Activated CD4-positive, alpha-beta T cell treated with anti-CD3 and anti-CD28 coated beads for 36 hours (primary cell): ENCODE data around the gene POTEM. TPM values are rescaled to one million over a fixed set of nuclear protein-coding genes. Genes with fewer than 3 reads are reported as not detected.
"Not testable (repeated sequence)": the region's sequence is repeated elsewhere in the genome, so short reads cannot be mapped to it uniquely, and the experiment has no call there.

Experiments
- ATAC-seq: fragments of 200-7000 bp; cut with Tn5 transposase; one replicate; pipeline ENCODE4 v1.10.0; 2021; ENCODE audit warnings: mild to moderate bottlenecking, moderate library complexity
- CTCF ChIA-PET: fragments of 350-600 bp; sonication (Branson Sonifier 250); formaldehyde crosslinking; loops from one replicate; lab custom pipeline; 2021; ENCODE audit warnings: antibody characterized with exemption; lab: Charles Lee
- POLR2A ChIA-PET: fragments of 350-600 bp; sonication (Branson Sonifier 250); formaldehyde crosslinking; loops from one replicate; lab custom pipeline; 2021; ENCODE audit warnings: antibody characterized with exemption, inconsistent platforms; lab: Charles Lee
- DNase-seq: peaks from one replicate; pipeline ENCODE4 v3.0.0-alpha.2; 2020
- H3K27ac Mint-ChIP-seq: one replicate; pipeline ENCODE4 v1.8.0; 2021; ENCODE audit warnings: mixed read lengths
- H3K27me3 Mint-ChIP-seq: one replicate; pipeline ENCODE4 v1.8.0; 2021; ENCODE audit warnings: mixed read lengths
- H3K36me3 Mint-ChIP-seq: one replicate; pipeline ENCODE4 v1.8.0; 2021; ENCODE audit warnings: low read depth, mixed read lengths
- H3K4me1 Mint-ChIP-seq: one replicate; pipeline ENCODE4 v1.8.0; 2021; ENCODE audit warnings: mixed read lengths
- H3K4me3 Mint-ChIP-seq: one replicate; pipeline ENCODE4 v1.8.0; 2021; ENCODE audit warnings: mild to moderate bottlenecking, moderate library complexity, mixed read lengths
- H3K9me3 Mint-ChIP-seq: one replicate; pipeline ENCODE4 v1.8.0; 2021; ENCODE audit warnings: low read depth, mixed read lengths
- intact Hi-C, 2 experiments: fragments of 100-400 bp; cut with DNase I in 1 of 2; cut with micrococcal nuclease in 1 of 2; formaldehyde crosslinking; loops; one replicate each; pipeline versions ENCODE4 v1.14.2 to v1.15.1; 2022 to 2024; cut with DNase I, micrococcal nuclease
- total RNA-seq, 2 experiments: library from RNA; stranded (reverse); gene quantifications; one replicate each; pipeline ENCODE4 v1.2.3, GENCODE V29; 2021

Gene POTEM
- total RNA-seq, 2 experiments from 2014 or later, result not detected

GRCh38 chr14:18964878-18965277, 2.4 kb upstream of the POTEM start:
- H3K9me3 Mint-ChIP-seq, H3K4me3 Mint-ChIP-seq, H3K4me1 Mint-ChIP-seq, CTCF ChIA-PET, H3K27ac Mint-ChIP-seq, DNase-seq, ATAC-seq, intact Hi-C loops, H3K27me3 Mint-ChIP-seq, POLR2A ChIA-PET, H3K36me3 Mint-ChIP-seq: not testable (repeated sequence)

DNA sequence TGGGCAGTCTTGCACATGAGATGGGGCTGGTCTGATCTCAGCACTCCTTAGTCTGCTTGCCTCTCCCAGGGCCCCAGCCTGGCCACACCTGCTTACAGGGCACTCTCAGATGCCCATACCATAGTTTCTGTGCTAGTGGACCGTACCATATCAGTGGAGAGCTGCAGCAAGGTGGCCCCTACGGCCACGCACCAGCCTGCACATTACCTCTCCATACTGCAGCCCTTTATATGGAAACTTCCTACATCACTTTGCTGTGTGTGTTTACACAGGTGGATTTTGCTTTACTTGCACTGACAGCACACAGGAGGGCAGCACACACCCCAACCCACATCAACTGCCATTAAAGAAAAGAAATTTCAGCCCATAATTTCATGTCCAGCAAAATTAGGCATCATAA, 35.3 kb downstream of the POTEM start:
- ATAC-seq, H3K36me3 Mint-ChIP-seq, H3K9me3 Mint-ChIP-seq, H3K4me1 Mint-ChIP-seq, DNase-seq, POLR2A ChIA-PET, H3K27ac Mint-ChIP-seq, H3K4me3 Mint-ChIP-seq, intact Hi-C loops, H3K27me3 Mint-ChIP-seq, CTCF ChIA-PET: not testable (repeated sequence)

DNA sequence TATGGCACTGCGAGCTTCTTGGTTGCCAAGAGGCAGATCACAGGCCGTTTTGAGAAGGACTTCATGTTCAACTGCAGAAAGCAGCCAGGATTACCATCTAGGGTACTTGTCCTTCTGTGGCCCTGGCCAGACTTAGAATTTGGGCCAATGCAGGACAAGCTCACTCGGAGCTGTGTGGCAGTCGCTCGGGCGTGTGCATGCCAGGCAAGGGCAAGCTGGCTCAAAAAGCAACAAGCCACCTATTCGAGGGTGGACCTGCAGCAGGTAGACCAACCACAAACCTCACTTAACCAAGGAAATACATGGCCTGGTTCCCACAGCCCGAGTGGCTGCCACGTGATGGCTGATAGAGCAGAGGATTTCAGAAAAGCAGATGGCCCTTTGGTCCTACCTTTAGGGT, 39.3 kb downstream of the POTEM start:
- DNase-seq, ATAC-seq, H3K9me3 Mint-ChIP-seq, H3K4me1 Mint-ChIP-seq, H3K36me3 Mint-ChIP-seq, intact Hi-C loops, H3K4me3 Mint-ChIP-seq, CTCF ChIA-PET, POLR2A ChIA-PET, H3K27ac Mint-ChIP-seq, H3K27me3 Mint-ChIP-seq: not testable (repeated sequence)

- H3K4me1 Mint-ChIP-seq, H3K9me3 Mint-ChIP-seq, intact Hi-C loops, H3K27me3 Mint-ChIP-seq, H3K4me3 Mint-ChIP-seq, CTCF ChIA-PET, H3K36me3 Mint-ChIP-seq, ATAC-seq, H3K27ac Mint-ChIP-seq, DNase-seq, POLR2A ChIA-PET: not testable (repeated sequence)
These were observed 40.4 kb downstream of the POTEM start for GRCh38 chr14:19007678-19008077.

GRCh38 chr14:19011029-19011428, 43.8 kb downstream of the POTEM start:
- ATAC-seq, H3K4me3 Mint-ChIP-seq, H3K36me3 Mint-ChIP-seq, DNase-seq, POLR2A ChIA-PET, H3K4me1 Mint-ChIP-seq, H3K27me3 Mint-ChIP-seq, H3K9me3 Mint-ChIP-seq, intact Hi-C loops, CTCF ChIA-PET, H3K27ac Mint-ChIP-seq: not testable (repeated sequence)

DNA sequence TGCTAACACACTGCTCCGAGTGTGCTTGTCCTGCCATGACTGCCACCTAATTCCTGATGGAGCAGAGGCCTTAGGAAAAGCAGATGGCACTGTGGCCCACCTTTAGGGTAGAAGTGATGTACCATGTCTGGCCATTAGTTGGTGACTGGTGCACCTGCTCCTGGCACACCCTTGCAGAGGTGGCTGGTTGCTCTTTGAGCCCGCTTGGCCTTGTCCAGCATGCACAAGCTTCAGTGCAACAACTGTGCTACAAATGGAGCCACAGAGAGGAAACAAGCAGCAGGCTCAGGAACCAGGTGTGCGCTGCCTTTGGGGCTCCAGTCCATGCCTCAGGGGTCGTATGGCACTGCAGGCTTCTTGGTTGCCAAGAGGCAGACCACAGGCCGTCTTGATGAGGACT, 44.5 kb downstream of the POTEM start:
- H3K27me3 Mint-ChIP-seq, DNase-seq, POLR2A ChIA-PET, CTCF ChIA-PET, ATAC-seq, H3K27ac Mint-ChIP-seq, H3K4me1 Mint-ChIP-seq, H3K4me3 Mint-ChIP-seq, H3K36me3 Mint-ChIP-seq, H3K9me3 Mint-ChIP-seq, intact Hi-C loops: not testable (repeated sequence)

GRCh38 chr14:19015185-19015584, 48.0 kb downstream of the POTEM start:
- H3K4me3 Mint-ChIP-seq, POLR2A ChIA-PET, H3K27ac Mint-ChIP-seq, H3K4me1 Mint-ChIP-seq, H3K27me3 Mint-ChIP-seq, DNase-seq, H3K36me3 Mint-ChIP-seq, intact Hi-C loops, CTCF ChIA-PET, H3K9me3 Mint-ChIP-seq, ATAC-seq: not testable (repeated sequence)

DNA sequence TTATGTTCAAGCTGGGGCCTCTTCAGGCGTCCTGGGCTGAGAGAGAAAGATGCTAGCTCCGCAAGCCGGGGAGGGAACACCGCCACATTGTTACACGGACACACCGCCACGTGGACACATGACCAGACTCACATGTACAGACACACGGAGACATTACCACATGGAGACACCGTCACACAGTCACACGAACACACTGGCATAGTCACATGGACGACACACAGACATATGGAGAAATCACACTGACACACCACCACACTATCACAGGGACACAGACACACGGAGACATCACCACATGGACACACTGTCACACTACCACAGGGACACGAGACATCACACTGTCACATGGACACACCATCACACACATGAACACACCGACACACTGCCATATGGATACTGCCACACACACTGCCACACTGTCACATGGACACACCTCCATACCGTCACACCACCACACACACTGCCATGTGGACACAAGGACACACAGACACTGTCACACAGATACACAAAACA, 57.9 kb downstream of the POTEM start:
- H3K4me3 Mint-ChIP-seq, ATAC-seq, H3K27me3 Mint-ChIP-seq, H3K9me3 Mint-ChIP-seq, DNase-seq, POLR2A ChIA-PET, H3K36me3 Mint-ChIP-seq, intact Hi-C loops, CTCF ChIA-PET, H3K27ac Mint-ChIP-seq, H3K4me1 Mint-ChIP-seq: not testable (repeated sequence)

- H3K27me3 Mint-ChIP-seq, DNase-seq, intact Hi-C loops, H3K36me3 Mint-ChIP-seq, H3K27ac Mint-ChIP-seq, ATAC-seq, CTCF ChIA-PET, POLR2A ChIA-PET, H3K4me3 Mint-ChIP-seq, H3K4me1 Mint-ChIP-seq, H3K9me3 Mint-ChIP-seq: not testable (repeated sequence)
These were observed 59.6 kb downstream of the POTEM start for GRCh38 chr14:19026649-19027351.

GRCh38 chr14:19027895-19028294, 60.7 kb downstream of the POTEM start:
- H3K27ac Mint-ChIP-seq, H3K9me3 Mint-ChIP-seq, intact Hi-C loops, H3K27me3 Mint-ChIP-seq, POLR2A ChIA-PET, H3K36me3 Mint-ChIP-seq, H3K4me1 Mint-ChIP-seq, CTCF ChIA-PET, H3K4me3 Mint-ChIP-seq, ATAC-seq, DNase-seq: not testable (repeated sequence)

GRCh38 chr14:19036811-19037382, 69.7 kb downstream of the POTEM start:
- H3K36me3 Mint-ChIP-seq, POLR2A ChIA-PET, H3K27me3 Mint-ChIP-seq, intact Hi-C loops, CTCF ChIA-PET, H3K27ac Mint-ChIP-seq, H3K4me1 Mint-ChIP-seq, H3K9me3 Mint-ChIP-seq, ATAC-seq, H3K4me3 Mint-ChIP-seq, DNase-seq: not testable (repeated sequence)

DNA sequence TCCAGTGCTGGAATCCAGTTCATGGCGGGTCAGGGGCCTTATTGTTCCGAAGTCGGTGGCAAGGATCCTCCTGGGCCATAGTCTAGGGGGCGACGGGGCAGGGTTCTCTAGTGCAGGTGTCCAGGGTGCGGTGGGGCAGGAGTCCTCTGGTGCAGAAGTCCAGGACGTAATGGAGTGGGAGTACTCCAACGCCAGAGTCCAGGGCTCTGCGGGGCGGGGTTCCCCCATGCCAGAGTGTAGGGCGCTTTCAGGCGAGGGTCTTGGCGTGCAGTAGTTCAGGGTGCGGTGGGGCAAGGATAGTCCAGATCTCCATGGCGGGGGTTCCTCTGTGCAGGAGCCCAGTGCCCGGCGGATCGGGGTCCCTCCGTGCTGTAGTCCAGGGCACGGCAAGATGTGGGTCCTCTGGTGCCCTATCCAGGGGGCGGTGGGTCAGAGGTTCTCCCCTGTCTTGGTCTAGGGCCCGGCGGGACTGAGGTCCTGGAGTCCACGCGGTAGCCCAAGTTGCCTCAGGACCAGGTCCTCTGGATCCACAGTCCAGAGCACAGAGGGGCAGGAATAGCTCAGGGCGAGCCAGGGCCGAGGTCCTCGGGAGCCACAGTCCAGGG, 70.9 kb downstream of the POTEM start:
- H3K27me3 Mint-ChIP-seq, CTCF ChIA-PET, POLR2A ChIA-PET, intact Hi-C loops, H3K4me3 Mint-ChIP-seq, H3K27ac Mint-ChIP-seq, DNase-seq, ATAC-seq, H3K9me3 Mint-ChIP-seq, H3K4me1 Mint-ChIP-seq, H3K36me3 Mint-ChIP-seq: not testable (repeated sequence)
